ENCODE data around the gene BBOX1.
"Not testable (repeated sequence)": the region's sequence is repeated elsewhere in the genome, so short reads cannot be mapped to it uniquely, and the experiment has no call there.

The BBOX1 gene

DNA sequence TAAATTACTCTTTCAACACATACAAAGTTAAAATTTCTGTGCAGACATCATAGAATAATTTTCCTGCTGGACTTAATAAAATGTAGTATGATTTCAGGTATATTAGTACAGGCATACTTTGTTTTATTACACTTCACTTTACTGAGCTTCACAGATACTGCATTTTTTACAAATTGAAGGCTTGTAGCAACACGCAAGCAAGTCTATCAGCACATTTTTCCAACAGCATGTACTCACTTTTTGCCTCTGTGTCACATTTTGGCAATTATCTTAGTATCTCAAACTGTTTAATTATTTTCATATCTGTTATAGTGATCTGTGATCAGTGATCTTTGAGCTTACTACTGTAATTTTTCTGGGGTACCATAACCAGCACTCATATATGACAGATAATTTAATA lies 44.5 kb downstream of the BBOX1 start:
- Histone ChIP-seq H3K27me3 (ENCODE audit: insufficient read depth, low read length) (no peaks in the 10 kb centered on the region), H3K4me1 (ENCODE audit: insufficient read depth, low read length) (peaks cover 14% of the 10 kb centered on the region), H3K9me3 (ENCODE audit: insufficient read depth, low read depth, low read length) (peaks cover 7% of the 10 kb centered on the region; the same call in 1 of the 2 replicates), H3K36me3 (ENCODE audit: insufficient read depth, low read length) (no peaks in the 10 kb centered on the region), H3K9ac (ENCODE audit: low read depth, low read length) (no peak overlapping the region), H3K27ac (ENCODE audit: low read depth, low read length) (no peak overlapping the region), H3K4me3 (ENCODE audit: low read length) (no peak overlapping the region)
- WGBS = 96% methylated on average over 1 of the region's 1 CpG

DNA sequence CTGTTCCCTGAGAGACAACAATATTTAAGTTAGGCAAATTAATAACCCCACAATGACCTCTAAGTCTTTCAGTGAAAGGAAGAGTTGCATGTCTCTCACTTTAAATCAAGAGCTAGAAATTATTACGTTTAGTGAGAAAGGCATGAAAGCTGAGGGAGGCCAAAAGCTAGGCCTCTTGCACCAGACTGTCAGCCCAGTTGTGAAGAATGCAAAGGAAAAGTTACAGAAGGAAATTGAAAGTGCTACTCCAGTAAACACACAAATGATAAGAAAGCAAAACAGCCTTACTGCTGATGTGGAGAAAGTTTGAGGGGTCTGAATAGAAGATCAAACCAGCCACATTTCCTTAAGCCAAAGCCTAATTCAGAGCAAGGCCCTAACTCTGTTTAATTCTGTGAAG lies 45.0 kb downstream of the BBOX1 start:
- no peak overlapping the region for H3K27ac ChIP-seq (ENCODE audit: low read depth, low read length)
- H3K9ac ChIP-seq (ENCODE audit: low read depth, low read length) = no peak overlapping the region
- 0% methylated on average over 1 of the region's 1 CpG for WGBS
- peaks cover 7% of the 10 kb centered on the region; the same call in 1 of the 2 replicates for H3K9me3 ChIP-seq (ENCODE audit: insufficient read depth, low read depth, low read length)
- H3K27me3 ChIP-seq (ENCODE audit: insufficient read depth, low read length) = no peaks in the 10 kb centered on the region
- no peak overlapping the region for H3K4me3 ChIP-seq (ENCODE audit: low read length)
- H3K4me1 ChIP-seq (ENCODE audit: insufficient read depth, low read length) = peaks cover 14% of the 10 kb centered on the region
- H3K36me3 ChIP-seq (ENCODE audit: insufficient read depth, low read length) = no peaks in the 10 kb centered on the region

DNA sequence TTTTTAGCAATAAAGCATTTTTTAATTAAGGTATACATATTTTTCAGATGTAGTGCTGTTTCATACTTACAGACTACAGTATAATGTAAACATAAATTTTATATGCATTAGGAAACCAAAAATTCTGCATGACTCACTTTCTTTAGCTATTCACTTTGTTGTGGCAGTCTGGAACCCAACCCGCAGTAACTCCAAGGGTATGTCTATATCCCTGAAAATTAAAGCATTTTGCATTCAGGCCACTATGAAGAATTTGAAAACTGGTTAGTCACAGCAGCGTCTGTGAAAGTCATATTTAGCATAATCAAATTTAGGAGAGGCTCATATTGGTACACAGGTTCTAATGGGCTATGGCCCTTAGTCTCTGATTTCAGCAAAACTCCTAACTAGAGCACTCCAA lies 46.8 kb downstream of the BBOX1 start:
- Histone ChIP-seq H3K9ac (ENCODE audit: low read depth, low read length) (no peak overlapping the region), H3K9me3 (ENCODE audit: insufficient read depth, low read depth, low read length) (peaks cover 7% of the 10 kb centered on the region; the same call in 1 of the 2 replicates), H3K4me3 (ENCODE audit: low read length) (no peak overlapping the region), H3K36me3 (ENCODE audit: insufficient read depth, low read length) (no peaks in the 10 kb centered on the region), H3K27me3 (ENCODE audit: insufficient read depth, low read length) (no peaks in the 10 kb centered on the region), H3K4me1 (ENCODE audit: insufficient read depth, low read length) (peaks cover 14% of the 10 kb centered on the region), H3K27ac (ENCODE audit: low read depth, low read length) (no peak overlapping the region)
- WGBS = 90% methylated on average over 2 of the region's 2 CpGs

DNA sequence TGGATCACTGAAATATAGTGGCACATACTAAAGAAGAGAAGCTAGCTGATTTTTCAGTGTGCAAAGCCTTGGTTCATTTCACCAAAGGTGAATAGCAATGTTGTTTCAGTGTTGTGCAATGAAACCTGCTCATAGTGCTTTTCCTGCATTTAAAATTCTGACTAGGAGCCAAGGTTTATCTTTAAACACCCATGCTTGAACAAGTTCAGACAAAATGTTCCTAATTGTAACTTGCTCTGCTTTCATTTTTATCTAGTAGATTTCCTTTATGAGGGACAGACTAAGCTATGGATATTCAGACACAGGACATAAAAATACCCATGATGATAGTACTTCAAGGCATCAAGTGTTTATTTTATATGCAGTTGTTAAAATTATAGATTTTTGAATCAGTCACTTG lies 47.7 kb downstream of the BBOX1 start:
- H3K4me3 ChIP-seq (ENCODE audit: low read length) = no peak overlapping the region
- peaks cover 14% of the 10 kb centered on the region for H3K4me1 ChIP-seq (ENCODE audit: insufficient read depth, low read length)
- peaks cover 7% of the 10 kb centered on the region; the same call in 1 of the 2 replicates for H3K9me3 ChIP-seq (ENCODE audit: insufficient read depth, low read depth, low read length)
- H3K36me3 ChIP-seq (ENCODE audit: insufficient read depth, low read length) = no peaks in the 10 kb centered on the region
- H3K27ac ChIP-seq (ENCODE audit: low read depth, low read length) = no peak overlapping the region
- H3K27me3 ChIP-seq (ENCODE audit: insufficient read depth, low read length) = no peaks in the 10 kb centered on the region
- H3K9ac ChIP-seq (ENCODE audit: low read depth, low read length) = no peak overlapping the region

DNA sequence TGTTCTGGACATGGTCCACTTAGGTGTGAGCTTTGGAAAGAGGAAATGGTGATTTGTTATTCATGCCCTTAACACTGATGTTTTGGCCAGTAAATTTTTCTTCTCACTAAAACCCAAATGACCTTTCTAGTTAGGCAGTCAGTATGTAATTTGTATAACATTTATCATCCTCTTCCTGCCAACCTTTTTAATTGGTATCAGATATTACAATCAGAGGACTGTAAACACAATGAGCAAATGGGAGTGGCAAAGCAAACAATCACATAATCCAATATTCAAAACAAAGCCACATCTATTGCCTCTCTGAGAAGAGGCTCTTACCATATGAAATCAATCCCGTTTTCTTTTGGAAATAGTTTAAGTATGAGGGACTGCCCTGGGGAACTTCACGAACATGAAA lies 49.1 kb downstream of the BBOX1 start:
- peaks cover 4% of the 10 kb centered on the region for H3K4me1 ChIP-seq (ENCODE audit: insufficient read depth, low read length)
- H3K9ac ChIP-seq (ENCODE audit: low read depth, low read length) = no peak overlapping the region
- WGBS = 90% methylated on average over 2 of the region's 2 CpGs
- H3K27ac ChIP-seq (ENCODE audit: low read depth, low read length) = no peak overlapping the region
- H3K9me3 ChIP-seq (ENCODE audit: insufficient read depth, low read depth, low read length) = peaks cover 7% of the 10 kb centered on the region; the same call in 1 of the 2 replicates
- no peaks in the 10 kb centered on the region for H3K27me3 ChIP-seq (ENCODE audit: insufficient read depth, low read length)
- H3K4me3 ChIP-seq (ENCODE audit: low read length) = no peak overlapping the region
- H3K36me3 ChIP-seq (ENCODE audit: insufficient read depth, low read length) = no peaks in the 10 kb centered on the region

DNA sequence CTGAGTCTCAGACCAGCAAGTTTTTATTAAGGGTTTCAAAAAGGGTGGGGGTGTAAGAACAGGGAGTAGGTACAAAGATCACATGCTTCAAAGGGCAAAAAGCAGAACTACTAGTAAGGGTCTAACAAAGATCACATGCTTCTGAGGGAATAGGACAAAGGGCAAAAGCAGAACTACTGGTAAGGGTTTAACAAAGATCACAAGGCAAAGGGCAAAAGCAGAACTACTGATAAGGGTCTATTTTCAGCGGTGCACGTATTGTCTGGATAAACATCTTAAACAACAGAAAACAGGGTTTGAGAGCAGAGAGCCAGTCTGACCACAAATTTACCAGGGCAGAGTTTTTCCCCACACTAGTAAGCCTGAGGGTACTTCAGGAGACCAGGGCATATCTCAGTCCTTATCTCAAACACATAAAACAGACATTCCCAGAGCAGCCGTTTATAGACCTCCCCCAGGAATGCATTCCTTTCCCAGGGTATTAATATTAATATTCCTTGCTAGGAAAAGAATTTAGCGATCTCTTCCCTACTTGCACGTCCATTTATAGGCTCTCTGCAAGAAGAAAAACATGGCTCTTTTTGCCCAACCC lies 49.8 kb downstream of the BBOX1 start:
- not testable (repeated sequence) for H3K4me3 ChIP-seq (ENCODE audit: low read length); H3K4me1 ChIP-seq (ENCODE audit: insufficient read depth, low read length); H3K27ac ChIP-seq (ENCODE audit: low read depth, low read length); H3K9ac ChIP-seq (ENCODE audit: low read depth, low read length); H3K36me3 ChIP-seq (ENCODE audit: insufficient read depth, low read length); H3K27me3 ChIP-seq (ENCODE audit: insufficient read depth, low read length); H3K9me3 ChIP-seq (ENCODE audit: insufficient read depth, low read depth, low read length)
- 89% methylated on average over 5 of the region's 5 CpGs for WGBS

DNA sequence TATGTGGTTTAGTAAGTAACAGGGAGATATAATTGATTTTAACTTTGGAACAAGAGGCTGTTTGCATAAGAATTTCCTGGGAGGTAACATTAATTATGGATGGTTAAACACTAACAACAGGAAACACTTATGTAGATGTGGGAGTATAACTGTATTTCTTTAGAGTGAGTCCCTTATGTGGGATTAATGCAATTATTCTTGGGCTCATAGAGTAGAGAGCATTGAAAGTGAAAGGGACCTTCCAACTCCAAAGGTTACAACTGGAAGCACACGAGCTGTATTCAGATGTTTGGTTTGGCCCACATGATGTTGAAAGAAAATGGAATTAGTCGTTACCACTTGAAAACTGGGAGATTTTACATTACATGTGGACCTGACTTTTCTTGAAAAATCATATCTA lies 53.5 kb downstream of the BBOX1 start:
- H3K27me3 ChIP-seq (ENCODE audit: insufficient read depth, low read length) = no peaks in the 10 kb centered on the region
- peaks cover 7% of the 10 kb centered on the region; the same call in 1 of the 2 replicates for H3K9me3 ChIP-seq (ENCODE audit: insufficient read depth, low read depth, low read length)
- no peak overlapping the region for H3K4me3 ChIP-seq (ENCODE audit: low read length)
- H3K36me3 ChIP-seq (ENCODE audit: insufficient read depth, low read length) = no peaks in the 10 kb centered on the region
- WGBS = 96% methylated on average over 2 of the region's 2 CpGs
- H3K9ac ChIP-seq (ENCODE audit: low read depth, low read length) = no peak overlapping the region
- H3K4me1 ChIP-seq (ENCODE audit: insufficient read depth, low read length) = no peaks in the 10 kb centered on the region
- no peak overlapping the region for H3K27ac ChIP-seq (ENCODE audit: low read depth, low read length)

DNA sequence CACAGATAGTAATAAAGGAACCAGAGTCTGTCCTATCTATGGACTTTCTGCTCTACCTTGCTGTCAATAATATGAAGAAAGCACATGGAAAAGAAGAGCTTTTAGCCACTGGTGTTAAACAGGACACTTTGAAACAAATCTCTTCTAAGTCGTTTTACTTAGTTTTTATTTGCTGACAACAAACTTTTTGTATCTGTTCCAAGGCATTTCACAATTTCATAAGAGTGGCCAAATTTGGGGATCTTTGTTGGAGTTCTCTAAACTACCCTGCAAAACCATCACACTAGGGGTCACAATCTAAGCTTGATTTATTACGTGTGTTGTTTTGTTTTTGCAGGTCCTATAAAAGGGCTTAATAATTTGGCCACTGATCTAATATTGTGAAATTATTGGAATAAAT lies 54.4 kb downstream of the BBOX1 start:
- Histone ChIP-seq H3K9me3 (ENCODE audit: insufficient read depth, low read depth, low read length) (no peaks in the 10 kb centered on the region), H3K36me3 (ENCODE audit: insufficient read depth, low read length) (no peaks in the 10 kb centered on the region), H3K4me3 (ENCODE audit: low read length) (no peak overlapping the region), H3K27ac (ENCODE audit: low read depth, low read length) (no peak overlapping the region), H3K9ac (ENCODE audit: low read depth, low read length) (no peak overlapping the region), H3K27me3 (ENCODE audit: insufficient read depth, low read length) (no peaks in the 10 kb centered on the region), H3K4me1 (ENCODE audit: insufficient read depth, low read length) (no peaks in the 10 kb centered on the region)
- WGBS = 90% methylated on average over 1 of the region's 2 CpGs

DNA sequence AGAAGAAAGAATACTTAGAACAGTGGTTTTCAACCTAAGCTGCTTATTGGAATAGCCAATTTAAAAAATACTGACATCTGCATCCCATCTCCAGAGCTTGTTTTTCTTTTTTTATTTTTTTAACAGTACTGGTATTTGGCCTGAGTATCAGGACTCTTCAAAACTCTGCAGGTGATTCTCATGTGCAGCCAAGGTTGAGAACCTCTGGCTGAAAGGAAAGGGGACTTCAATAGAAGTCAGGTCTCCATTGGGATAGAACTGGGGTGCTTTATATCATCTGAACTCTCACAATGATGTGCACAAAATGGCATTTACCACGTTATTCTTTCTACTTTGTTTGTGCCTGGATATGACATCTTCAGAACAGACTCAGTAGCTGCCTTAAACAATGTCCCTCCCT lies 55.3 kb downstream of the BBOX1 start:
- no peaks in the 10 kb centered on the region for H3K4me1 ChIP-seq (ENCODE audit: insufficient read depth, low read length)
- H3K9me3 ChIP-seq (ENCODE audit: insufficient read depth, low read depth, low read length) = no peaks in the 10 kb centered on the region
- no peak overlapping the region for H3K27ac ChIP-seq (ENCODE audit: low read depth, low read length)
- H3K4me3 ChIP-seq (ENCODE audit: low read length) = no peak overlapping the region
- no peak overlapping the region for H3K9ac ChIP-seq (ENCODE audit: low read depth, low read length)
- H3K36me3 ChIP-seq (ENCODE audit: insufficient read depth, low read length) = no peaks in the 10 kb centered on the region
- H3K27me3 ChIP-seq (ENCODE audit: insufficient read depth, low read length) = no peaks in the 10 kb centered on the region
- 81% methylated on average over 1 of the region's 1 CpG for WGBS

DNA sequence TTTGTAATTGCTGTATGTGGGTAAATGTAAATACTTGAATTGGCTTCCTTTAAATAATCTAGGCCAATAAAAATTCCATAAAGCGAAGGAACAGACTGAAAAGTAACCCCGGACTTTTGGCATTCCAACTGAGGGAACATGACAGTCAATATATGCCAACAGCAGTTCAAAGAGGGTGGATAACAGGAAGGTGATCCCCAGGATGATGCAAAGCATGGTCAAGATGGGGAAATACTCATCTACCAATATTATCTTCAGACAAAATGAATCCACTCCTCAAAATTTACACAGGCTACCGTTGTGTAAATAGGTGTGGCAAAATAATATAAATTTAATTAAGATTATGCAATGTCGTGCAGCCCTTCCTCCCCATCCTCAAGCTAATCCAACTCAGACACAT lies 56.9 kb downstream of the BBOX1 start:
- H3K9ac ChIP-seq (ENCODE audit: low read depth, low read length) = no peak overlapping the region
- WGBS = 94% methylated on average over 3 of the region's 4 CpGs
- H3K9me3 ChIP-seq (ENCODE audit: insufficient read depth, low read depth, low read length) = no peaks in the 10 kb centered on the region
- no peak overlapping the region for H3K4me3 ChIP-seq (ENCODE audit: low read length)
- no peaks in the 10 kb centered on the region for H3K4me1 ChIP-seq (ENCODE audit: insufficient read depth, low read length)
- H3K27ac ChIP-seq (ENCODE audit: low read depth, low read length) = no peak overlapping the region
- H3K27me3 ChIP-seq (ENCODE audit: insufficient read depth, low read length) = no peaks in the 10 kb centered on the region
- H3K36me3 ChIP-seq (ENCODE audit: insufficient read depth, low read length) = no peaks in the 10 kb centered on the region

DNA sequence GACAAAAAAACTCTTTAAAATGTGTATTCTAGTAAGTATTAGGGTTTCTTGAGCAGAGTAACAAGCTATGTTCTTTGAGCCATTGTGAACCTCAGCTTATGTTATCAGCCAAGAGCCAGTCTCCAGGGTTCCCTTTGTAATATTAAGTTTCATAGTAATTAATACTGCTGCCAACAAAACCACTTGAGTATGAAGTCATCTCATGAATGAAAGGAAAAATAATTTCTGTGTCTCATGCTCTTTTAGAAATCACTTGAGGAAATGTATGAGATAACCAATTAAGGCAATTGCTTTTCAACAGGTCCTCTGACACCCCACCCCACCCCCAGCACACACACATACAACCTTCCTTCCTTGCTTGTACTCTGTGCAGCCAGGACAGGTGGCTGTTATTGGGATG lies 59.9 kb downstream of the BBOX1 start:
- no peak overlapping the region for H3K9ac ChIP-seq (ENCODE audit: low read depth, low read length)
- H3K27me3 ChIP-seq (ENCODE audit: insufficient read depth, low read length) = no peaks in the 10 kb centered on the region
- H3K4me1 ChIP-seq (ENCODE audit: insufficient read depth, low read length) = no peaks in the 10 kb centered on the region
- no peaks in the 10 kb centered on the region for H3K36me3 ChIP-seq (ENCODE audit: insufficient read depth, low read length)
- H3K9me3 ChIP-seq (ENCODE audit: insufficient read depth, low read depth, low read length) = no peaks in the 10 kb centered on the region
- H3K27ac ChIP-seq (ENCODE audit: low read depth, low read length) = no peak overlapping the region
- no peak overlapping the region for H3K4me3 ChIP-seq (ENCODE audit: low read length)

DNA sequence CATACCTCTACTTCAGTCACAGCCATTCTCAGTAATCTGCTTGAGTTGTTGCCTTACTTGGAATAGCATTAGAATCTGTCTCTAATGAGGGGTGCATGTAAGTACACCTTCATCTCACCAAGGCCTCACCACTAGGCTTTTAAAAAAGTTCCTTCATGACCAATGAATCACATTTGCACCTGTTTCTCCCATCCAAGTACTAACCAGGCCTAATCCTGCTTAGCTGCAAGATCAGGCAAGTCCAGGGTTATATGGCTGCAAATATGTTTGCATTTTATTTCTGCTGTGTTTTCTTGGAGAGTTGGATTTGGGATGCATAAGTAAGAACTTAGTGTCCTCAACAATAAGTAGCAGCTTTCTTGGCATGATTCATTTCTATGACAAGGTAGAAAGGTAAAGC lies 66.9 kb downstream of the BBOX1 start:
- Histone ChIP-seq H3K9ac (ENCODE audit: low read depth, low read length) (no peak overlapping the region), H3K4me1 (ENCODE audit: insufficient read depth, low read length) (no peaks in the 10 kb centered on the region), H3K9me3 (ENCODE audit: insufficient read depth, low read depth, low read length) (no peaks in the 10 kb centered on the region), H3K36me3 (ENCODE audit: insufficient read depth, low read length) (no peaks in the 10 kb centered on the region), H3K4me3 (ENCODE audit: low read length) (no peak overlapping the region), H3K27ac (ENCODE audit: low read depth, low read length) (no peak overlapping the region), H3K27me3 (ENCODE audit: insufficient read depth, low read length) (no peaks in the 10 kb centered on the region)

Measured in HUES64 (cell line).